K562 (cell line): ENCODE results near the gene NR0B1. TPM values are rescaled to one million over a fixed set of nuclear protein-coding genes. Genes with fewer than 3 reads are reported as not detected.

ENCODE experiments used
- ATAC-seq: fragments of 200-7000 bp; cut with Tn5 transposase; 3 replicates; pipeline ENCODE4 v1.9.1; 2020; ENCODE audit warnings: moderate library complexity
- Bru-seq: library from RNA; stranded (reverse); fragments of 400-500 nt; gene quantifications from one replicate; lab custom pipeline; 2021; lab: Mats Ljungman, UMichigan
- BruChase-seq, 2 experiments: library from RNA; stranded (reverse); fragments of 400-500 nt; gene quantifications; one replicate each; lab custom pipeline; 2021; lab: Mats Ljungman, UMichigan
- BruUV-seq: library from RNA; stranded (reverse); fragments of 400-500 nt; replicated peaks from 2 replicates; lab custom pipeline; 2021; lab: Mats Ljungman, UMichigan
- CTCF ChIA-PET: fragments of 300-600 bp; formaldehyde crosslinking; extraction: SDS; loops from one replicate; lab custom pipeline; 2021; ENCODE audit warnings: low intra/inter-chr PET ratio; lab: Yijun Ruan, JAX
- POLR2A ChIA-PET: fragments of 300-600, 350-650 bp; sonication (Branson Sonifier 250); formaldehyde crosslinking; extraction: SDS; loops from one replicate; lab custom pipeline; 2021; ENCODE audit warnings: antibody characterized with exemption, inconsistent platforms; lab: Yijun Ruan, JAX
- DNase-seq, 4 experiments: peaks; one replicate each; pipeline versions ENCODE4 v3.0.0 to v3.0.0-alpha.2; 2011 to 2018; ENCODE audit warnings: low spot score in 3 of 4, mixed read lengths in 3 of 4; ENCODE audit errors: extremely low read depth in 1 of 4
- FAIRE-seq: peaks from 2 replicates; lab custom pipeline; 2011; peaks lifted over from hg19 to GRCh38; lab: Jason Lieb, UNC
- H2AFZ ChIP-seq: 2 replicates; pipeline ENCODE4 v1.6.0; 2011; ENCODE audit warnings: low read depth, low read length, control low read depth, inconsistent platforms
- H3K27ac ChIP-seq: fragments of 200-600 bp; 3 replicates; pipeline ENCODE4 v1.8.0; 2011; ENCODE audit warnings: low read depth, mild to moderate bottlenecking, control low read depth, inconsistent platforms, low read length, moderate library complexity, mixed read lengths; ENCODE audit errors: extremely low read depth
- H3K27me3 ChIP-seq, 2 experiments: fragments of 300-600 bp in 1 of 2; 2 replicates in 1 of 2; 3 replicates in 1 of 2; pipeline versions ENCODE4 v1.6.0 to v1.8.0; 2011; ENCODE audit warnings: inconsistent platforms in 2 of 2, low read length in 2 of 2, mild to moderate bottlenecking in 1 of 2, mixed read lengths in 1 of 2, moderate library complexity in 1 of 2; ENCODE audit not compliant: control insufficient read depth in 2 of 2, insufficient read depth in 2 of 2
- H3K36me3 ChIP-seq: fragments of 300-600 bp; 3 replicates; pipeline ENCODE4 v1.8.0; 2011; ENCODE audit warnings: mild to moderate bottlenecking, low read length, inconsistent platforms; ENCODE audit not compliant: control insufficient read depth, insufficient read depth
- H3K4me1 ChIP-seq, 2 experiments: fragments of 200-600 bp in 1 of 2; replicated peaks in 1 of 2; 2 replicates in 1 of 2; 3 replicates in 1 of 2; pipeline versions ENCODE4 v1.5.1 to v1.8.0; 2011; ENCODE audit warnings: inconsistent platforms in 2 of 2, low read length in 2 of 2, mild to moderate bottlenecking in 1 of 2, mixed read lengths in 1 of 2, moderate library complexity in 1 of 2; ENCODE audit not compliant: control insufficient read depth in 2 of 2, insufficient read depth in 2 of 2
- H3K4me2 ChIP-seq: 2 replicates; pipeline ENCODE4 v1.6.1; 2011; ENCODE audit warnings: low read length, control low read depth, inconsistent platforms, mixed read lengths; ENCODE audit not compliant: insufficient read depth
- H3K4me3 ChIP-seq: fragments of 200-600 bp; sonication (generic), shearing (Covaris generic); 2 replicates; pipeline ENCODE4 v1.5.1; 2016; ENCODE audit warnings: control low read depth, inconsistent platforms
- H3K79me2 ChIP-seq: fragments of 200-600 bp; 3 replicates; pipeline ENCODE4 v1.8.0; 2011; ENCODE audit warnings: low read length, inconsistent platforms; ENCODE audit not compliant: control insufficient read depth, insufficient read depth
- H3K9ac ChIP-seq, 2 experiments: 2 replicates each; pipeline versions ENCODE4 v1.6.0 to v1.6.1; 2011; ENCODE audit warnings: low read depth in 2 of 2, low read length in 2 of 2, control low read depth in 1 of 2, inconsistent platforms in 1 of 2, mild to moderate bottlenecking in 1 of 2, mixed read lengths in 1 of 2; ENCODE audit not compliant: insufficient read depth in 1 of 2
- H3K9me1 ChIP-seq: one replicate; pipeline ENCODE4 v1.6.0; 2011; ENCODE audit warnings: inconsistent platforms, mild to moderate bottlenecking, low read length, moderate library complexity; ENCODE audit not compliant: control insufficient read depth, insufficient read depth
- H3K9me3 ChIP-seq: replicated peaks from 2 replicates; pipeline ENCODE4 v1.5.1; 2011; ENCODE audit warnings: low read depth, low read length, inconsistent platforms; ENCODE audit not compliant: control insufficient read depth, insufficient read depth
- H4K20me1 ChIP-seq: replicated peaks from 2 replicates; pipeline ENCODE4 v1.6.1; 2011; ENCODE audit warnings: low read length, inconsistent platforms, mixed read lengths; ENCODE audit not compliant: control insufficient read depth, insufficient read depth
- BRCA1 ChIP-seq, 2 experiments: fragments of 450-650 bp in 1 of 2; sonication (generic) in 1 of 2; formaldehyde crosslinking in 1 of 2; IDR thresholded peaks; 2 replicates each; pipeline versions ENCODE4 v1.5.0 to v1.6.1; 2017 to 2020; ENCODE audit warnings: mild to moderate bottlenecking in 1 of 2, missing genetic modification reagents in 1 of 2
- BRF1 ChIP-seq: IDR thresholded peaks from 3 replicates; pipeline ENCODE4 v1.6.1; 2011; ENCODE audit warnings: borderline replicate concordance, mild to moderate bottlenecking; ENCODE audit not compliant: insufficient read length; ENCODE audit errors: extremely low read depth
- CCNT2 ChIP-seq: IDR thresholded peaks from 2 replicates; pipeline ENCODE4 v1.6.1; 2011; ENCODE audit warnings: borderline replicate concordance, low read depth, mild to moderate bottlenecking, moderate library complexity, mixed read lengths, low read length; ENCODE audit not compliant: insufficient read length; ENCODE audit errors: extremely low read depth
- CREM ChIP-seq: IDR thresholded peaks from 2 replicates; pipeline ENCODE4 v1.6.1; 2014; ENCODE audit warnings: antibody characterized with exemption, low read depth
- CXXC5 ChIP-seq: fragments of 250-450 bp; sonication (Bioruptor Pico); IDR thresholded peaks from 2 replicates; pipeline ENCODE4 v1.8.0; 2022; ENCODE audit warnings: inconsistent platforms, mild to moderate bottlenecking, moderate library complexity
- DIDO1 ChIP-seq: fragments of 450-650 bp; IDR thresholded peaks from 2 replicates; pipeline ENCODE4 v1.6.1; 2016; ENCODE audit warnings: low read depth, missing biosample characterization, missing genetic modification characterization
- HDAC1 ChIP-seq, 2 experiments: fragments of 450-650 bp; IDR thresholded peaks; 2 replicates each; pipeline ENCODE4 v1.6.1; 2016 to 2017; ENCODE audit warnings: inconsistent platforms in 1 of 2, mild to moderate bottlenecking in 1 of 2, moderate library complexity in 1 of 2
- HMGN3 ChIP-seq: IDR thresholded peaks from 2 replicates; pipeline ENCODE4 v1.6.1; 2011; ENCODE audit warnings: borderline replicate concordance, low read depth, mild to moderate bottlenecking, mixed read lengths, low read length; ENCODE audit not compliant: insufficient read length; ENCODE audit errors: extremely low read depth
- HNRNPUL1 ChIP-seq: fragments of 200-400 bp; formaldehyde crosslinking; IDR thresholded peaks from 2 replicates; pipeline ENCODE4 v1.6.1; 2017; ENCODE audit warnings: low read length
- KLF16 ChIP-seq: IDR thresholded peaks from 2 replicates; pipeline ENCODE4 v1.6.1; 2016; ENCODE audit warnings: antibody characterized with exemption
- MAFK ChIP-seq: IDR thresholded peaks from 2 replicates; pipeline ENCODE4 v1.6.1; 2011; ENCODE audit warnings: low read length, improper control_type of control experiment
- MYNN ChIP-seq, 2 experiments: sonication (generic); formaldehyde crosslinking in 1 of 2; IDR thresholded peaks; 2 replicates each; pipeline versions ENCODE4 v1.5.0 to v1.6.1; 2016 to 2020; ENCODE audit warnings: antibody characterized with exemption in 1 of 2, missing genetic modification reagents in 1 of 2
- POU5F1 ChIP-seq: fragments of 150-350 bp; IDR thresholded peaks from 2 replicates; pipeline ENCODE4 v1.6.1; 2014; ENCODE audit warnings: borderline replicate concordance, low read length, low read depth, mild to moderate bottlenecking; ENCODE audit not compliant: partially characterized antibody
- RB1 ChIP-seq: fragments of 450-650 bp; IDR thresholded peaks from 2 replicates; pipeline ENCODE4 v1.6.1; 2017; ENCODE audit warnings: low read depth, mild to moderate bottlenecking
- RCOR1 ChIP-seq, 2 experiments: IDR thresholded peaks; 2 replicates each; pipeline ENCODE4 v1.6.1; 2012; ENCODE audit warnings: low read depth in 2 of 2, low read length in 2 of 2, borderline replicate concordance in 1 of 2, improper control_type of control experiment in 1 of 2
- TBL1XR1 ChIP-seq, 2 experiments: IDR thresholded peaks; 2 replicates each; pipeline ENCODE4 v1.6.1; 2012; ENCODE audit warnings: improper control_type of control experiment in 2 of 2, low read length in 2 of 2, mild to moderate bottlenecking in 1 of 2
- ZFP1 ChIP-seq: fragments of 450-650 bp; formaldehyde crosslinking; IDR thresholded peaks from 2 replicates; pipeline ENCODE4 v1.4.0; 2020; ENCODE audit warnings: mild to moderate bottlenecking, mixed read lengths
- WGBS: fragments of 100-300 bp; shearing (Covaris generic); methylation state at CpG from one replicate; pipeline ENCODE4 v1.1.6; 2016; ENCODE audit warnings: low coverage, mixed read lengths; ENCODE audit not compliant: insufficient coverage; ENCODE audit errors: missing lambda C conversion rate; 5-methylcytosine and 5-hydroxymethylcytosine counted together
- in situ Hi-C: fragments of 300-500 bp; cut with MboI; formaldehyde crosslinking; loops from 4 replicates; pipeline ENCODE4 v1.15.0; 2018; ENCODE audit warnings: inconsistent platforms, mixed read lengths
- intact Hi-C: fragments of 100-400 bp; cut with micrococcal nuclease; formaldehyde crosslinking; loops from 2 replicates; pipeline ENCODE4 v1.14.2; 2022
- long read RNA-seq, 3 experiments: library from polyadenylated mRNA in 2 of 3; library from RNA in 1 of 3; unstranded in 2 of 3; stranded (forward) in 1 of 3; transcript quantifications; one replicate each; pipeline ENCODE4 v2.0.0, GENCODE V29; 2019 to 2022
- polyA minus RNA-seq, 3 experiments: library from RNA; depleted of rRNA, polyadenylated mRNA; stranded (reverse); fragments of >200 nt; gene quantifications; 2 replicates each; pipeline ENCODE4 v1.2.3, GENCODE V29; 2011
- polyA plus RNA-seq, 8 experiments: library from polyadenylated mRNA; depleted of rRNA in 4 of 8; stranded (reverse) in 5 of 8; unstranded in 3 of 8; fragments of >200 nt; fragmentation: Nextera tagmentation in 2 of 8; fragmentation: Illumina TruSeq in 1 of 8; extraction: Ambion mirVana in 2 of 8; extraction: Trizol in 1 of 8; gene quantifications; 2 replicates each; pipeline versions ENCODE4 v1.2.1 to v1.2.3, GENCODE V29; 2011 to 2014; ENCODE audit warnings: inconsistent platforms in 1 of 8, missing spikeins in 1 of 8
- total RNA-seq, 7 experiments: library from RNA; depleted of rRNA in 6 of 7; stranded (reverse); fragments of >200 nt in 6 of 7; fragmentation: Illumina TruSeq in 2 of 7; extraction: Trizol in 2 of 7; gene quantifications; 2 replicates each; pipeline versions ENCODE4 v1.2.1 to v1.2.3, GENCODE V29; 2011 to 2021; ENCODE audit warnings: low replicate concordance in 1 of 7
- TF ChIP-seq, protein P1 (sequence below), 2 experiments: fragments of 250-450 bp in 1 of 2; fragments of 450-650 bp in 1 of 2; sonication (Bioruptor Pico) in 1 of 2; IDR thresholded peaks; 2 replicates each; pipeline versions ENCODE4 v1.6.1 to v1.8.0; 2016 to 2021; ENCODE audit warnings: mild to moderate bottlenecking in 2 of 2, moderate library complexity in 2 of 2, missing compliant biosample characterization in 1 of 2, missing genetic modification characterization in 1 of 2

Gene NR0B1, protein sequence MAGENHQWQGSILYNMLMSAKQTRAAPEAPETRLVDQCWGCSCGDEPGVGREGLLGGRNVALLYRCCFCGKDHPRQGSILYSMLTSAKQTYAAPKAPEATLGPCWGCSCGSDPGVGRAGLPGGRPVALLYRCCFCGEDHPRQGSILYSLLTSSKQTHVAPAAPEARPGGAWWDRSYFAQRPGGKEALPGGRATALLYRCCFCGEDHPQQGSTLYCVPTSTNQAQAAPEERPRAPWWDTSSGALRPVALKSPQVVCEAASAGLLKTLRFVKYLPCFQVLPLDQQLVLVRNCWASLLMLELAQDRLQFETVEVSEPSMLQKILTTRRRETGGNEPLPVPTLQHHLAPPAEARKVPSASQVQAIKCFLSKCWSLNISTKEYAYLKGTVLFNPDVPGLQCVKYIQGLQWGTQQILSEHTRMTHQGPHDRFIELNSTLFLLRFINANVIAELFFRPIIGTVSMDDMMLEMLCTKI
- not detected in 2 replicates for total RNA-seq (2011; cell fraction: chromatin; rRNA removed; ENCODE audit: low replicate concordance)
- not detected in 2 replicates for total RNA-seq (2011; cell fraction: nucleolus; rRNA removed)
- total RNA-seq (2011; cell fraction: nucleoplasm; rRNA removed): not detected in 2 replicates
- total RNA-seq (2014; rRNA removed): not detected in 2 replicates
- total RNA-seq (2014; rRNA removed; fragmentation: Illumina TruSeq; extraction: Trizol): not detected in 2 replicates
- total RNA-seq (2015; rRNA removed; fragmentation: Illumina TruSeq; extraction: Trizol): not detected in 2 replicates
- not detected in 2 replicates for total RNA-seq (2021)
- not detected in 2 replicates for polyA plus RNA-seq (2011; rRNA removed)
- polyA plus RNA-seq (2011; cell fraction: cytosol; rRNA removed): not detected in 2 replicates
- polyA plus RNA-seq (2011; cell fraction: nucleus; rRNA removed): not detected in 2 replicates
- not detected in 2 replicates for polyA plus RNA-seq (2012)
- polyA plus RNA-seq (2014; fragmentation: Illumina TruSeq; extraction: Trizol): not detected in 2 replicates
- polyA plus RNA-seq (2014; fragmentation: Nextera tagmentation; extraction: Ambion mirVana): not detected
- not detected in 2 replicates for polyA plus RNA-seq (2014; rRNA removed)
- polyA minus RNA-seq (2011; rRNA and poly(A)+ RNA removed): not detected in 2 replicates
- not detected in 2 replicates for polyA minus RNA-seq (2011; cell fraction: cytosol; rRNA and poly(A)+ RNA removed)
- not detected in 2 replicates for polyA minus RNA-seq (2011; cell fraction: nucleus; rRNA and poly(A)+ RNA removed)
- Bru-seq, nascent RNA: not detected
- not detected for BruChase-seq, experiment 1, labeled RNA remaining after a 2-hour chase
- not detected for BruChase-seq, experiment 2, labeled RNA remaining after a 6-hour chase
- long read RNA-seq, experiment 1: 0 reads
- long read RNA-seq, experiment 2: 0 reads
- long read RNA-seq, experiment 3: 0 reads

DNA sequence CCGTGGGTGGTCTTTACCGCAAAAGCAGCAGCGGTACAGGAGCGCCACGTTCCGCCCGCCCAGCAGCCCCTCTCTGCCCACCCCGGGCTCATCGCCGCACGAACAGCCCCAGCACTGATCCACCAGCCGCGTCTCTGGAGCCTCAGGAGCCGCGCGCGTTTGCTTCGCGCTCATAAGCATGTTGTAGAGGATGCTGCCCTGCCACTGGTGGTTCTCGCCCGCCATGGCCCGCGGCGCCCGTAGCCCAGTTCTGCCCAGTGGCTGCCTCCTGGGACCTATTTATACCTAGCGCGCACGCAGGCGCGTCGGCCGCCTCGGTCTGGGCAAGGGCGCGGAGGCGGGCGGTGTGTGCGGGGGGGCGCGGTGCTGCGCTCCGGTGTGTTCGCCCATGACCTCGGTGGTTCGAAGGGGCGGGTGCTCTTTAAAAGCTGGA, at the start of gene NR0B1:
Gene NR0B1 (minus strand): TSS at position 252 of the 433 bp plus-strand sequence. CDS start 27 bp downstream, at position 225.
- H3K27me3 ChIP-seq: peaks cover 0 to 14% of the 10 kb centered on the region in 2 experiments; a peak in 1 of 5 replicates
- no peak for TF ChIP-seq TBL1XR1 (IDR thresholded peaks at IDR 0.05; ENCODE audit: low read length in 2 of 2)
- no peak for TF ChIP-seq HNRNPUL1
- no peak for TF ChIP-seq CXXC5 (CRISPR knock-in tag)
- no peak for TF ChIP-seq CREM
- TF ChIP-seq KLF16: no peak
- no peak for TF ChIP-seq BRCA1 (IDR thresholded peaks at IDR 0.05)
- no peak for TF ChIP-seq BRCA1 (CRISPR knock-in tag; IDR thresholded peaks at IDR 0.05)
- TF ChIP-seq BRF1: no peak
- TF ChIP-seq MYNN (IDR thresholded peaks at IDR 0.05): no peak
- no peak for TF ChIP-seq MYNN (CRISPR knock-in tag; IDR thresholded peaks at IDR 0.05)
- no peak for TF ChIP-seq POU5F1
- TF ChIP-seq CCNT2: no peak
- no peak for TF ChIP-seq RCOR1 (IDR thresholded peaks at IDR 0.05; ENCODE audit: borderline replicate concordance in 1 of 2, low read depth in 2 of 2, low read length in 2 of 2)
- TF ChIP-seq, protein P1, sequence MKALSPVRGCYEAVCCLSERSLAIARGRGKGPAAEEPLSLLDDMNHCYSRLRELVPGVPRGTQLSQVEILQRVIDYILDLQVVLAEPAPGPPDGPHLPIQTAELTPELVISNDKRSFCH (CRISPR knock-in tag; IDR thresholded peaks at IDR 0.05): no peak
- TF ChIP-seq, protein P1 (tag; IDR thresholded peaks at IDR 0.05): no peak
- no peak for TF ChIP-seq HDAC1 (IDR thresholded peaks at IDR 0.05)
- no peak for TF ChIP-seq DIDO1 (tag)
- no peak for TF ChIP-seq HMGN3
- no peak for TF ChIP-seq MAFK
- TF ChIP-seq ZFP1 (CRISPR knock-in tag): no peak
- no peak for TF ChIP-seq RB1

More for the DNA sequence above, at the start of gene NR0B1:
- CTCF ChIA-PET: no interaction called here
- 3% methylated on average over 19 of the region's 46 CpGs for WGBS
- Histone ChIP-seq H3K9me3 (no peaks in the 10 kb centered on the region), H3K4me2 (no peak within 1 kb of the TSS), H3K9ac (no peak within 1 kb of the TSS), H3K4me3 (no peak within 1 kb of the TSS), H2AFZ (no peak within 1 kb of the TSS), H3K36me3 (no peaks in the 10 kb centered on the region), H4K20me1 (no peaks in the 10 kb centered on the region), H3K79me2 (no peaks in the 10 kb centered on the region), H3K27ac (no peak within 1 kb of the TSS), H3K9me1 (no peaks in the 10 kb centered on the region), H3K4me1 (peaks cover 0 to 13% of the 10 kb centered on the region in 2 experiments; a peak in 1 of 5 replicates)
- intact Hi-C loops (no loop called here), in situ Hi-C loops (no loop called here)
- DNase-seq: no peak
- no peak for FAIRE-seq
- POLR2A ChIA-PET: no interaction called here
- no TSS peak for BruUV-seq
- ATAC-seq: no peak
